Activated CD8-positive, alpha-beta memory T cell treated with anti-CD3 and anti-CD28 coated beads for 1 hour (primary cell): ENCODE results near the gene CITED4.

Source experiments
- DNase-seq, 2 donors: peaks; one replicate each; pipeline ENCODE4 v3.0.0-alpha.2; 2020; ENCODE audit warnings: low read depth in 1 of 2; ENCODE audit errors: extremely low read depth in 1 of 2

CITED4 gene

DNA sequence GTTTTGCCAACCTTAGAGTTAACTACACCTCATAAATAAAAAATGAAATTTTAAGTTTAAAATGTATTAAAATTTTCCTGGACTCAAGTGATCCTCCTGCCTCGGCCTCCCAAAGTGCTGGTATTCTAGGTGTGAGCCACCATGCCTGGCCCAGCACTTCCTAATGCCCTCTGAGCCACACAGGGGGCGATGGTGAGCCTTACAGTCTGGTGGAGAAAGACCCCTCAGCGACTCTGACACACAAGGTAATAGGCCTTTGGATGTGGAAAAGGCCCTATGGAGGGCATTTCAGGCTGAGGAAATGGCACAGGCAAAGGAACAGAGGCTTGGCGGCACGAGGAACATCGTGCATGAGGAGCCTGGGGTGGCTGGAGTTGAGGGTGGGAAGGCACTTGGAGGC is 6.7 kb downstream of the CITED4 start:
- no peak for DNase-seq

GRCh38 chr1:40853885-40854170 is 8.3 kb downstream of the CITED4 start:
- DNase-seq, result no peak

GRCh38 chr1:40853113-40853884 is 8.9 kb downstream of the CITED4 start:
- DNase-seq, result no peak

DNA sequence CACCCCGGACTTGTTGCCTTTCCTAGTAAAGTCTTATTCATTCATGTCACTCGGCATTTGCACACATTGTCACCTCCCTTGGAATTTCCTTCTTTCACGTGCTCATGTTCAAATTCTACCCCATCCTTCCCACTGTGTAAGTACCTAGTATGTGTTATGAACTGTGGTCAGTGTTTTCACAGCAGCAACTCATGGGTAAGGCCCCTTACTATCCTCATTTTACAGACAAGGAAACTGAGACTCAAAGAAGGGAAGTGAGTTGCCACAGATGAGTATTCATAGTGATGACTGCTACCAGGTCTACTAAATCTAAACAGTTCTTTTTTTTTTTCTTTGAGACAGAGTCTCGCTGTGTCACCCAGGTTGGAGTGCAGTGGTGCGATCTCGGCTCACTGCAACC is 10.5 kb downstream of the CITED4 start:
- DNase-seq, result no peak

GRCh38 chr1:40849801-40850592 is 12.2 kb downstream of the CITED4 start:
- DNase-seq, result peak; percentile 34 to 68

DNA sequence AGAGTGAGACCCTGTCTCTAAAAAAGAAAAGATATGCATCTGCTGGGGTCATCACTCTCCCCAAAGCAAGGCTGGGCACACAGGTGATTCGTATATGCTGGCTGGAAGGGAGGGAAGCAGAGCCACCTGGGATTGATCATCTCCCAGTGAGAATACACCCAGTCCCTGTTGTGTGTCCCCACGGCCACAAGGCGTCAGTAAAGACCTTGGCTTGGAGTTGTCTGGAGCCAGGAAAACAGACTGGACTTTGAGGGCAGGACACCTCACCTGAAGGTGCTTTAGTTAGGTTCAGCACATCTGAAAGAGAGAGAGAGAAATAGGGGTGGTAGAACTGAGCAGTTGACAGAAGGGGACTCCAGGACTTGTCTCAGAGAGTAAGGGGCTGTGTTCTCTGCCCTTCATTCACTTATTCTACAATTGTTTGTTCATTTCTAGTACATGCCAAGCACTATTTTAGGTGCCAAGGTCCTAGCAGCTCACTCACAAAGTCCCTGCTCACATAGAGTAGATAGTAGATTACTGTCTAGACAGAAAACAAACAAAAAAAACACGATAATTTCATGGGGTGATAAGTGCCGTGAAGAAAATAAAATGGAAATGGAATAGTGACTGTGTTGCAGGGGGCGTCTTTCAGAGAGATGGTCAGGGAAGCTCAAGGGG is 13.5 kb downstream of the CITED4 start:
- DNase-seq, result no peak

DNA sequence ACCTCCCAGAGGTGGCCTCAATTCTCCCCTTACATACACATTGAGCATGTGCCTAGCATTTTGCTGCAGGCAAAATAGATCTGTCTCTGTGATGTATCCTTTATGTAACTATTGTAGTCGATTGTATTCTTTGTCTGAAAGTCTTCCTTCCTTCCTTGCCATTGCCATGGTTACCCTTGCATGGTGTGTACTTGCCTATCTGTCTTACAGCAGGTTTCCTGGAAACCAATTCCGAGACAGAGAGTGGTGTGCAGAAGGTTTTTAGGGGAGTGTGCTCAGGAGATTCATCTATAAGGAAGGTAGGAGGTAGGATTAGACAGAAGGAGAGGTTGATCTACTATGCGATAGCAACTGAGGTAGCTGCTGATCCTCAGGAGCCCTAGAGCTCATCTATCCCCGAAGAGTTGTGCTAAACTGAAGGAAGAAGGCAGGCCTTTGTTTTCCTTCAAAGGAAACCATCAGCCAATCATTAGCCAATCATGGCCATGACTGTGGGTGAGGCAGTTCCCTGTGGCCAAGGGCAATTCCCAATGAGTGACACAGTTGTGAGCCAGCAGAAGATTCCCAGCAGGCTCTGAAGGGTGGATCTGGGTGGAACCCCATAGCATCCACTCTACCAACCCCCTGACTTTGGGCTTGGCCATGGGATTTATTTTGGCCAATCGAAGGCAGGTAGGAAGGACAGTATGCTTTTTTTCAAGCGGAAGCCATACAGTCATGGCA is 15.0 kb downstream of the CITED4 start:
- no peak for DNase-seq

- no peak for DNase-seq
Observed at GRCh38 chr1:40845895-40846294, 16.3 kb downstream of the CITED4 start.

DNA sequence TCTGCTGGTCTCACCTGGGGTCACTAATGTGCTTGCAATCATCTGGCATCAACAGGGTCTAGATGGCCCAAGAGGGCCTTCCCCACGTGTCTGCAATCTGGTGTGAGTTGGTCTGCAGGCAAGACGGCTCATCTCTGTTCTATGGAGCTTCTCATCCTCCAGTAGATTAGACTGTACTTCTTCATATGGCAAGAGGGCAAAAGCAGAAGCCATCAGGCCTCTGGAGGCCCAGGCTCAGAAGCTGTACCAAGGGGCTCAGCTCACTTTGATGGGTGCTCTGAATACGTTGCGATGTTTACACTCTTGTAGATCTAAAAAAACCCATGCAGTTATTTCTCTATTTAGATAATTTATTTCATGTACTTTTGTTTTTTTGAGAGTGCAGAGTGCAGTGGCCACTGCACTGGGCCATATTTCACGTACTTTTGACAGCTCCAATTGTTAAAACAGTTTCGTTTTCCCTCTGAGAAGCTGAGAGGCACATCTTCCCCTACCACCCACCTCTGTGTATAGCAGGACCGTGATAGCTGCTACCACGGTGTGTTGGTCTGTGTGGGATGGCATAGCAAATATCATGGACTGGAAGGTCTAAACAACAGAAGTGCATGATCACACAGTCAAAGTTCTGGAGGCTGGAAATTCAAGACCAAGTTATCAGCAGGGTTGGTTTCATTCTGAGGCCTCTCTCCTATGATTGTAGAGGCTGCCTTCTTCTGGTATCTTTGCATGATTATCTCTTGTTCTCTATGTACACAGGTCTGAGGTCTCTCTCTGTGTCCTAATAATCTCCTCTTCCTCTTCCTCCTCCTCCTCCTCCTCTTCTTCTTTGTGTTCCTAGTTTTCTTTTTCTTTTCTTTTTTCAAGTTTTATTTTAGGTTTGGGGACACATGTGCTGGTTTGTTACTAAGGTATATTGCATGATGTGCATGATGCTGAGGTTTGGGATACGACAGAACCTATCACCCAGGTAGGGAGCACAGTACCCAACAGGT is 17.0 kb downstream of the CITED4 start:
- DNase-seq, result no peak

- DNase-seq, result no peak
Observed at GRCh38 chr1:40844079-40844478, 18.1 kb downstream of the CITED4 start.

DNA sequence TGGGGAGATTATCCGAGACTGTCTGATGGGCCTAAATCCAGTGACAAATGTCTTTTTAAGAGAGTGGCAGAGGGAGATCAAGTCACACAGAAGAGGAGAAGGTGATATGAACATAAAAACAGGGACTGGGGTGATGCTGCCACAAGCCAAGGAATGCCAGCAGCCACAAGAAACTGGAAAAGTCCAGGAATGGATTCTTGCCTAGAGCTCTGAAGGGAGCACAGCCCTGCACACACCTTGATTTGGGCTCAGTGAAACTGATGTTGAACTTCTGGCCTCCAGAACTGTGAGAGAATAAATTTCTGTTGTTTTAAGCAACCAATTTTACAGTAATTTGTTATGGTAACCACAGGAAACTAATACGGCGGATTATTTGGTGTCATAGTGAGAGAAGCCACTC is 19.5 kb downstream of the CITED4 start:
- DNase-seq, result no peak

DNA sequence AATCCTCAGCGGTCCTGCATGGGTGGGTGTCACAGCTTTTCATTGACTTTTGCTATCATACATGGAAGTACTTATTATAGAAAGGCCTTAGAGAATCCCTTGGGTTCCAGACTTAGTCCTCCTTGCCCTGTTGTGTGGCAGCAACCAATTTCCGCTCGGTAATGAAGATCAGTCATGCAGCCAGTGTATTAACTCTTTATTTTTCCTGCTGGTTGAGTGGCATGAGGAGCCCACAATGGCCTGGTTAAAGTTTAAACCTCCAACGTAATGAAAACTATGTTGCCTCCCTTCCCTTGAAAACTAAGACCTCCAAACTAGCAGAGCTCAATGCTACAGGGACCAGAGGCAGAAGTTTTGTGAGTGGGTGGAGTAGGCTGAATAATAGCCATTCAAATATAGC is 20.0 kb downstream of the CITED4 start:
- DNase-seq, result no peak

DNA sequence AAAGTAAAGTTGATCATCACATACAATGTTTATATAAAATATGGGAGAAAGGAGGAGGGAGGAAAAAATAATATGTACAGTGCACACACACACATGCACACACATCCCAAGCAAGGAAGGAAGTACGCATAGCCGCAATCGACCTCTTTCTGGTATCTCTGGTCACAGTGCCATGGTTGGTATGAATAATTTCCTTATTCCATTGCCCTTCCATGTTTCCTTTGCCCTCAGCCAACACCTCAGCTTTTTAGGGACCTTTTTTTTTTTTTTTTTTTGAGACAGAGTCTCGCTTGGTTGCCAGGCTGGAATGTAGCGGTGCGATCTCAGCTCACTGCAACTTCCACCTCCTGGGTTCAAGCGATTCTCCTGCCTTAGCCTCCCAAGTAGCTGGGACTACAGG is 20.6 kb downstream of the CITED4 start:
- DNase-seq, result no peak

- DNase-seq, result no peak
Observed at GRCh38 chr1:40840526-40841323, 21.4 kb downstream of the CITED4 start.

- no peak for DNase-seq
Observed at GRCh38 chr1:40839943-40840335, 22.2 kb downstream of the CITED4 start.

- no peak for DNase-seq
Observed at GRCh38 chr1:40838980-40839942, 22.9 kb downstream of the CITED4 start.

- no peak for DNase-seq
Observed at GRCh38 chr1:40838045-40838979, 23.9 kb downstream of the CITED4 start.
